NCI-H82 treated with DMSO at 0.1 percent for 48 hours (cell line): ENCODE measurements around the gene XPR1.
A peak's percentile ranks its signal among the peaks of the same experiment; 100 is the strongest.

Experiments
- DNase-seq: peaks from one replicate; lab custom pipeline; 2025; ENCODE audit not compliant: unreplicated experiment; lab: John Stamatoyannopoulos, UW

The XPR1 gene

DNA sequence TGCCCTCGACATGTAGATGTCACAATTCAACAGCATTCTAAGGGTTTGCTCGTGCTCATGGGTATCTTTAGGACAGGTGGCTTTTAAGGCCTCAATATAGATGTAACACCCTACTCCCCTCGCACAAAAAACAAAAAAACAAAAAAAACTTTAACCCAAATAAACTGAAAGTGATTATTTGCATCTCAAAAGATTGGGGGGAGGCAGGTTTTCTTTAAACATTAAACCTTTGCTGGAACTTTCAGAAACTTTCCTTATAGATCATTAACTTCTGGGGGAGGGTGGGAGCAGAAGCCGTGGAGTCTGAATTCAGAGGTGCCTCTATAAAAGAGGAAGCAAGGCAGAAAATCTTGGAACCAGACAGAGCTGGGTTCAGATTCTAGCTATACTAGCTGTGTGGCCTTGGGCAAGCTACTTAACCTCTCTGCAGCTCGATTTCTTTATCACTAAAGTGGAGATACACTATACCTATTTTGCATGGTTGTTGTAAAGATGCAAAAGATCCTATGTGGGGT, 277.7 kb downstream of the XPR1 start:
- no peak for DNase-seq

DNA sequence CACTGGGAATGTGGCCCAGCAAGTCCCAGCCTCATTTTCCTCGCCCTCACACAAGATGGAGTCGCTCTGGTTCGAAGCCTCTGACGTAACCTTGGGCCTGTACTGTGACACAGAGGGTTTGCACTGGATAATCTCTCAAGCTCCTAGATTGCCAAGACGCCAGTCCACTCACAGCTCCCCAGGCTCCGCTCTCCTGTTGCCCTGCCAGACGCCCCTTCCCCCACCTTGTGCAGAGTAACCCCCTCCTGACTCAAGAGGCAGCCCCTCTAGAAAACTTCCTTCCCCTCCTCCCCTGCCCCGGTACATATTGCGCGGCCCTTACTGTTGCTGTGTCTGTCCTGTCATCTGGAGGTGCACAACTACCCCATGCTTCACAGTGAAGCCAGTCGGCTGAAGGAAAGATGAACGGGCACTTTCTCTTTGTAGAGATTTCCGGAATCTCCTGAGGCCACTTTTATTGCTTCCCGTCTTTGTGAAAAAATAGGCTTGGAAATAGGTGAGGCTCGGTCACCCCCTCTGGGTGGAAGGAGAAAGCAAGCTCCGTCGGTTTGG, 279.9 kb downstream of the XPR1 start:
- no peak for DNase-seq

- no peak for DNase-seq
Observed at GRCh38 chr1:180912211-180912800, 280.5 kb downstream of the XPR1 start.

DNA sequence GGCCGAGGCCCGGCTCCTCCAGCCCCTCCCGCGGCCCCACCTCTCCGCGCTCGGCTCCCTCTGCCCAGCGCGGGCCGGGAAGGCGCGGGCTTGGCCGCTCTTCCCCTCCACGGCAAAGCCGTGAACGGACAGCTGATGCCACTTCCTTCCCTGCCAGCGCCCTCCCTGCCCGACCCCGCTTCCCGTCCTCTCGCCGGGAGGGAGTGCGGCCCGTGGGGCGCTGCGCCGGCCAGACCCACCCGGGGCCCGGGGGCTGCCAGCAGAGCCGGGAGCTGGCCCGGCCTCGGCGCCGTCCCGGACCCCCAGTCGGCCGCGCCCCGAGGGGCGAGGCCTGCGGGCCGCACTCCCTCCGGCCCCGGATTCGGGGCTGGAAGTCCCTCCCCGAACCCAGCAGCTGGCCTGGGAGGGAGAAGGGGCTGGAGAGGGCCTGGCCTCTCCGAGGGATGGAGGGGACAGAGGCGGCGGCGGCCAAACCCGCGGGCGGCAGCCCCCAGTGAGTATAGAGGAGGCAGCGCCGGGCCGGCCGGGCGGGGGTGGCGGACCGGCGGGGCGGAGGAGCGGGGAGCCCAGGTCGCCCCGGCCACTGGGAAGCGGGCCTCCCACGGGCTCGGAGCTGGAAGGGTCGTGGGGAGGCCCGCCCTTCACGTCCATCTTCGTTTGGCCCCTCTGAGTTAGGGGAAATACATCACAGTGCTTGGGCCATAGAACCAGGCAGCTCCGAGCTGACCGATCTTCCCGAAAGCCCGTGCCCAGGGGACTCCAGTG, 281.2 kb downstream of the XPR1 start, which contains the start of gene KIAA1614:
KIAA1614 (plus strand) TSS at position 97 of the 765 bp plus-strand sequence; CDS start at position 444, 347 bp downstream.
- DNase-seq: no peak

DNA sequence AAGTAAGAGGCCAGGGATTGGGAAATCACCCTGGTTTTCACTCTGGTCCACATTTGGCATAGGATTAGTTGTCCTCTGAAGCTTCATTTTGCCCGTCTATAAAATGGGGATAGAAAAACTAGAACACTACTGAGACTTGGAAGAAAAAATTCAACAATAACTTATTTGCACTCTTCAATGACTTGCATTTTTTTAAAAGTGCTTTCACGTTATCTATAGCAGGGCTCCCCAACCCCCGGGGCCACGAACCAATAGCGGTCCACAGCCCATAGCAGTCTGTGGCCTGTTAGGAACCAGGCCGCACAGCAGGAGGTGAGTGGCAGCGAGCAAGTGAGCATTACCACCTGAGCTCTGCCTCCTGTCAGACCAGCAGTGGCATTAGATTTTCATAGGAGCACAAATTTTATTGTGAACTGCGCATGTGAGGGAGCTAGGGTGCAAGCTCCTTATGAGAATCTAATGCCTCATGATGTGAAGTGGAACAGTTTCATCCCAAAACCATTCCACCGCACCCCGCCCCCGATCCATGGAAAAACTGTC, 283.7 kb downstream of the XPR1 start:
- DNase-seq: no peak

DNA sequence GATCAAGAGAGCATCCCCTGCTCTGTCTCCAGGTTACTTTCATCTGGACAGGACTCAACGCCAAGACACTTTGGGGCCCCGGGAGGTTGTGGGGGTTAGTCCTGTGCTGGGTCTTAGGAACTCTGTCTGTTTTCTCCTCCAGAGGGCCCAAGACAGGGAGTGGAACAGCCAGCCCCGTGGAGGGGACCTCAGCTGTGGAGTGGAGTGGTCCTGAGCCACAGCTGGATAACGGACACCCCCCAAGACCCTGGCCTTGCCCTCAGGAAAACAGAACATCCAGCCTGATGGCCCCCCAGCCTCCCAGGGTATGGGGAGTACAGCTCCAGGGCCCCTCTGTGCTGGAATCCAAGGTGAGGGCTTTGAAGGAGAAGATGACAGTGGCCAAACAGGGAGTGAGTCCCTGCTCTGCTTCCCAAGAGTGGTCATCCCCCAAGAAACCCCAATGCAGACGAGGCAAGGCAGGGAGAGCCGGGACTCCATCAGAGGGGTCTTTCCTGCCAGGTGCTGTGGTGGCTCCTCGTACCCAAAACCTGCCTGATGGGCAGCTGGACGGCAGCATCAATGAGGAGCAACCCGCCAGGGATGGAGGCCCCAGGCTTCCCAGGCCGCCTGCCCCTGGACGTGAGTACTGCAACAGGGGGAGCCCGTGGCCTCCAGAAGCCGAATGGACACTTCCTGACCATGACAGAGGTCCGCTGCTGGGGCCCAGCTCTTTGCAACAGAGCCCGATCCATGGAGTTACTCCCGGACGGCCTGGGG, 284.4 kb downstream of the XPR1 start:
- no peak for DNase-seq

- no peak for DNase-seq
Observed at GRCh38 chr1:180916771-180917170, 284.9 kb downstream of the XPR1 start.

DNA sequence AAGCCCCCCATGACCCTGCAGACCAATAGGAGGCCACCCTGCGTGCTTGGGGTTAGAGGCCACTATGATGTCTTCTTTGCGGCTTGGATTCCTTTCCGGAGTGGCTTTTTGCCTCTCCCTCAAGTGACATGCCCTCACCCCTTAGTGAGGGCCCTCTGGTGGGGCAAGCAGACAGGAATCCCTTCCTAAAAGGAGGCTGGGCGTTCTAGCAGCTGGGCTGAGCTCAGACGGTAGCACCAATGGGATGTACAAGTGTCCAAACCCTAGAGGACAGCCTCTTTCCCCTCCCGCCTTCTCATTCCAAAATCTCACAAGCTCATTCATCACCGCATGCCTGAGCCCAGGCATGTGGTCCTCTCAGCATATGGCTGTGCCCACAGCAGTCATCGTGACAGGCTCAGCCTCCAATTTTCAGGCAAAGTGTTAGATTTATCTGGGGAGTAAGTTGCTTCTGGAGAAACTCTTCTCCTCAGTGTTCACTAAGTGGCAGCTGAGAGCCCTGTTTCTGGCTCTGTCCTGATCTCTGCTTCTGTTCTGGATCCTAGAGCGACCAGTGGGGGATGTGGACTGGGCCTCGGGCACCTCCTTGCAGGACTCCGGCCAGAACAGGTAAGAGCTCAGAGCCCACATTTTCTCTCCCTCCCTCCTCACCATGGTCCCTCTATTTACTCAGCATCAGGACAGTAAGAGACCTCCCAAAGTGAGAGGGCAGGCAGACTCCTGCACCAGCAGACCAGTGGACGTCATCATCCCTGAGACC, 285.7 kb downstream of the XPR1 start:
- no peak for DNase-seq

GRCh38 chr1:180918519-180918918, 286.7 kb downstream of the XPR1 start:
- DNase-seq: no peak

- no peak for DNase-seq
Observed at GRCh38 chr1:180919183-180919700, 287.4 kb downstream of the XPR1 start.

DNA sequence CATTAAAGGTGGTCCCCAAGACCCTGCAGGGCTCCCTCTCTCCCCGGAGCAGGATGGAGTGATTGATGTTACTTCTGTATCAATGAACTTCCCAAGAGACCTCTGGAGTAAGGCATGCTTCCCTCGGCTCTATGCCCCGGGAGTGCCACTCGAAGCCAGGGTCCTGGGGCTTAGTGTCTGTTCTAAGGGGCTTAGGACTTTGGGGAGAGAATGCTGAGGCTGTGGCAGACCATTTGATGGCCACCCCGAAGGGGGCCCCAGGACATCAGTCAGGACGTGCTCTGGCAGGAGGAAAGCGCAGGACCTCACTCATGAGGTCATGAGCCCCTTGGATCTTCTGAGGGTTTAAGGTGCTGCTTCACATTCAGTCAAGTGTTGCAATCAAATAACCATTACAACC, 288.4 kb downstream of the XPR1 start:
- no peak for DNase-seq

- DNase-seq: no peak
Observed at GRCh38 chr1:180920702-180921101, 288.9 kb downstream of the XPR1 start.

GRCh38 chr1:180921386-180921785, 289.6 kb downstream of the XPR1 start:
- DNase-seq: no peak

DNA sequence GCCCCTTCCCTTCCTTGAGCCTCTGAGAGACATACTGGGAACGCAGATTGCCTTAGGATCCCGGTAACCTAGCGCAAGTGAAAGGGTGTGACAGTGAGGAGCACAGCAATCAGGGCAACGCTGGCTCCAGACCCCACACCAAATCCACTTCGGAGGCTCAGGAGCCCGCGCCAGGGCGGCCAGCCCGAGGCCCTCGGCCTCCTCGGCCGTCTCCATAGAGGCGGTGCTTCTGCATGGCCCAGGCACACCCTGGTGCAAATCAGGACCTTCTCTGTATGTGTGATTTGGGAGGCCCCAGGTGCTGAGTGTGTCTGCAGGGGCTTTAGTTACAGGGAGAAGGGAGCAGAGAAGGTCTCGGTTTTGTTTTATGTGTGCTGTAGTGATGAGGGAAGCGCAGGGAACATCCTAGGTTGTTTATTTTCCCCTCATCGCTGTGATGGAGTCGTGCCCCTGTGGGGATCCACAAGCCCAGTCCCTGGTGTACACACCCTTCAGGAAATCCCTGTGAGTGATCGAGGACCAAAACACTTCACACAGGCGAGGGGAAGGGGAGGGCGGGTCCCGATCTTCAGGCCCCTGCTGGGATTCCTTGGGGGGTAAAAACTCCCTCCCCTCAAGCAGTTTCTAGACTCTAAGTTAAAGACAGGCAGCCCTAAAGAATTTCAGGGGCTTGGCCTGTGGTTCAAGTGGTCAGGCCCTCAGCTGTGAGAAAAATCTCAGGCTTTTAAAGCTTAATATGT, 290.2 kb downstream of the XPR1 start:
- DNase-seq: no peak

- no peak for DNase-seq
Observed at GRCh38 chr1:180922631-180923015, 290.8 kb downstream of the XPR1 start.

DNA sequence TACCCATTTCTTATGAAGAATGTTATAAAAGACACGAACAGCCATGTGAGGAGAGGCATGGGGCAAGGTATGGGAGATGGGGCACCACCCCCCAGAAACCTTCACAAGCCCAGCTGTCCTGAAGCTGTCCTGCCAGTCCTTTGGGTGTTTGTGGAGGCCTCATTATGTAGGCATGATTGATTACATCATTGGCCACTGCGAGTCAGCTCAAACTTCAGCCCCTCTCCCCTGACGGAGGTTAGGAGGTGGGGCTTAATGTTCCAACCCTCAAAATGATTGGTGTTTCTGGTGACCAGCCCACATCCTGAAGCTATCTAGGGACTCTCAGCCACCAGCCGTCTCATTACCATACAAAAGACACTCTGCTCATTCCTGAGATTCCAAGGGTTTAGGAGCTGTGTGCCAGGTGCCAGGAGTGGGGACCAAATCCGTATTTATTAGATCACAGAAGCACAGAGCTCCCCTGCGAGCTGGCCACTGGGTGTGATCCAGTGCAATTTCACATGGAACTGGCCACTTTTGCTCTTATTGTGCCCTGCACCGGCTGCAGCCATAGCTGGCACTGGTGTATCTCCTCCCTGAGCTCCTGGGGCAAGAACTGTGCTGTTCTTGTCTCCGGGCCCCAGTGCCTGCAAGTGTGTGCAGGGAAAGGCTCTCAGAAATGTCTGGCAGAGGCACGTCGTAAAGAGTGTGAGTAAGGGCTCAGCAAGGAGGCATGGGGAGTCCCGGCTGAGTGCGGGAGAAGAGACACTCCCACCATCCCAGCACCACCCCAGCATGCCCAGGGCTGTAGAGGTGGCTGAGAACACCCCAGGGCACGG, 291.4 kb downstream of the XPR1 start:
- DNase-seq: peak; percentile 90

DNA sequence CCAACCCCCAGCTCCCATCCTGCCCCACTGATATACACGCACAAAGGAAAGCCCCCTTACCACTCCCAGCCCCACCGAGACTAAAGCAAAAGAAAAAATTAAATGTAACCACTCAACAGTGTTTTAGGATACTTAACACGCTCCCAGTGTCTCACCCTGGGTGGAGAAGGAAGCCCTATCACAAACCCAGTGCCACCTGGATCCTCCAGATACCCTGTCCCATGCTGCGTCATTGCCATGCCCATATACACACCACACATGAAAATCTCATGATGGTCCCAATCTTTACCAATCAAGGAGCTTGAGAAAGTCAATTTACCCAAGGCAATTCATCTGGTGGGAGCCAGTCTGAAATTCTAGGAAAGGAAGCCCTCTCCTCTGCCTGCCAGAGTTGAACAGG, 292.1 kb downstream of the XPR1 start:
- no peak for DNase-seq

GRCh38 chr1:180924939-180925338, 293.1 kb downstream of the XPR1 start:
- DNase-seq: no peak
